IMR-90 (cell line): ENCODE measurements around the gene TP53I11. TPM values are rescaled to one million over a fixed set of nuclear protein-coding genes. Genes with fewer than 3 reads are reported as not detected.

ENCODE experiments used
- ATAC-seq: fragments of 200-7000 bp; cut with Tn5 transposase; 2 replicates; pipeline ENCODE4 v1.9.1; 2020; ENCODE audit warnings: low read depth, mild to moderate bottlenecking, moderate library complexity
- BruUV-seq: library from RNA; stranded (reverse); fragments of 400-500 nt; replicated peaks from 2 replicates; lab custom pipeline; 2021; lab: Mats Ljungman, UMichigan
- CTCF ChIA-PET: fragments of 300-600 bp; formaldehyde crosslinking; extraction: SDS; loops from one replicate; lab custom pipeline; 2021; ENCODE audit warnings: antibody characterized with exemption; lab: Yijun Ruan, JAX
- POLR2A ChIA-PET: fragments of 300-600 bp; sonication (Branson Sonifier 250); formaldehyde crosslinking; loops from one replicate; lab custom pipeline; 2022; ENCODE audit warnings: antibody characterized with exemption; ENCODE audit not compliant: unreplicated experiment; lab: Charles Lee
- DNase-seq: peaks from one replicate; pipeline ENCODE4 v3.0.0; 2013
- H2AFZ ChIP-seq: replicated peaks from 2 replicates; pipeline ENCODE3; 2013; ENCODE audit warnings: low read length, mild to moderate bottlenecking; ENCODE audit not compliant: poor library complexity
- H2AK5ac ChIP-seq: 2 replicates; pipeline ENCODE4 v1.6.1; 2013; ENCODE audit warnings: low read depth, low read length, inconsistent platforms
- H2AK9ac ChIP-seq: replicated peaks from 2 replicates; pipeline ENCODE3; 2013; ENCODE audit warnings: mild to moderate bottlenecking, low read depth, low read length, moderate library complexity; ENCODE audit not compliant: poor library complexity
- H2BK120ac ChIP-seq: 2 replicates; pipeline ENCODE4 v1.6.1; 2013; ENCODE audit warnings: low read depth, low read length, inconsistent platforms
- H2BK15ac ChIP-seq: 3 replicates; pipeline ENCODE4 v1.6.1; 2013; ENCODE audit warnings: low read depth, low read length, inconsistent platforms
- H2BK20ac ChIP-seq: 2 replicates; pipeline ENCODE4 v1.6.1; 2013; ENCODE audit warnings: low read depth, mild to moderate bottlenecking, inconsistent platforms, low read length, moderate library complexity
- H2BK5ac ChIP-seq: 2 replicates; pipeline ENCODE4 v1.6.1; 2013; ENCODE audit warnings: mild to moderate bottlenecking, low read depth, low read length, inconsistent platforms; ENCODE audit not compliant: poor library complexity, severe bottlenecking
- H3K14ac ChIP-seq: replicated peaks from 2 replicates; pipeline ENCODE4 v1.6.1; 2013; ENCODE audit warnings: low read depth, low read length, inconsistent platforms
- H3K18ac ChIP-seq: 2 replicates; pipeline ENCODE4 v1.6.1; 2013; ENCODE audit warnings: low read depth, low read length, control low read depth
- H3K23ac ChIP-seq: 2 replicates; pipeline ENCODE4 v1.6.1; 2013; ENCODE audit warnings: low read depth, low read length, inconsistent platforms
- H3K27ac ChIP-seq: 2 replicates; pipeline ENCODE4 v1.5.1; 2013; ENCODE audit warnings: mild to moderate bottlenecking, control low read depth, low read length; ENCODE audit not compliant: insufficient read depth
- H3K27me3 ChIP-seq: 2 replicates; pipeline ENCODE4 v1.6.1; 2013; ENCODE audit warnings: low read length; ENCODE audit not compliant: control insufficient read depth, insufficient read depth
- H3K36me3 ChIP-seq: 2 replicates; pipeline ENCODE4 v1.6.1; 2013; ENCODE audit warnings: low read length, mixed read lengths; ENCODE audit not compliant: control insufficient read depth, insufficient read depth
- H3K4ac ChIP-seq: 2 replicates; pipeline ENCODE4 v1.6.1; 2013; ENCODE audit warnings: low read depth, low read length, inconsistent platforms
- H3K4me1 ChIP-seq: 2 replicates; pipeline ENCODE4 v1.6.1; 2013; ENCODE audit warnings: low read length, mixed read lengths; ENCODE audit not compliant: control insufficient read depth, insufficient read depth
- H3K4me2 ChIP-seq: 2 replicates; pipeline ENCODE4 v1.6.1; 2013; ENCODE audit warnings: low read depth, mild to moderate bottlenecking, control low read depth, low read length, moderate library complexity
- H3K4me3 ChIP-seq: 2 replicates; pipeline ENCODE4 v1.5.1; 2013; ENCODE audit warnings: low read depth, mild to moderate bottlenecking, control low read depth, low read length, moderate library complexity; ENCODE audit not compliant: insufficient read depth
- H3K56ac ChIP-seq: 2 replicates; pipeline ENCODE4 v1.6.1; 2013; ENCODE audit warnings: low read length, inconsistent platforms; ENCODE audit not compliant: insufficient read depth; ENCODE audit errors: extremely low read depth
- H3K79me1 ChIP-seq, 2 experiments: 2 replicates each; pipeline ENCODE4 v1.6.1; 2013; ENCODE audit warnings: low read length in 2 of 2, inconsistent platforms in 1 of 2, low read depth in 1 of 2
- H3K9ac ChIP-seq: 2 replicates; pipeline ENCODE4 v1.6.1; 2013; ENCODE audit warnings: low read depth, low read length, control low read depth
- H3K9me1 ChIP-seq: 2 replicates; pipeline ENCODE4 v1.6.1; 2013; ENCODE audit warnings: low read length, inconsistent platforms; ENCODE audit not compliant: insufficient read depth
- H3K9me3 ChIP-seq: 2 replicates; pipeline ENCODE4 v1.6.1; 2013; ENCODE audit warnings: low read length; ENCODE audit not compliant: control insufficient read depth, insufficient read depth
- H4K20me1 ChIP-seq: 2 replicates; pipeline ENCODE4 v1.6.1; 2013; ENCODE audit warnings: low read length, inconsistent platforms; ENCODE audit not compliant: insufficient read depth
- H4K5ac ChIP-seq: 2 replicates; pipeline ENCODE4 v1.6.1; 2013; ENCODE audit warnings: mild to moderate bottlenecking, low read depth, low read length, control low read depth
- H4K8ac ChIP-seq, 2 experiments: 2 replicates each; pipeline ENCODE4 v1.6.1; 2013; ENCODE audit warnings: low read depth in 2 of 2, low read length in 2 of 2, control low read depth in 1 of 2, inconsistent platforms in 1 of 2
- H4K91ac ChIP-seq: 2 replicates; pipeline ENCODE4 v1.6.1; 2013; ENCODE audit warnings: low read depth, low read length, inconsistent platforms; ENCODE audit not compliant: insufficient read depth
- BHLHE40 ChIP-seq: fragments of 150-350 bp; IDR thresholded peaks from 2 replicates; pipeline ENCODE4 v1.6.1; 2016; ENCODE audit warnings: mild to moderate bottlenecking, low read depth, low read length
- FOS ChIP-seq: fragments of 150-350 bp; IDR thresholded peaks from 2 replicates; pipeline ENCODE4 v1.6.1; 2016; ENCODE audit warnings: low read depth, low read length
- MAFK ChIP-seq: IDR thresholded peaks from 2 replicates; pipeline ENCODE4 v1.6.1; 2012; ENCODE audit warnings: low read depth, low read length, improper control_type of control experiment
- MAZ ChIP-seq: IDR thresholded peaks from 2 replicates; pipeline ENCODE4 v1.6.1; 2012; ENCODE audit warnings: low read depth, mild to moderate bottlenecking, low read length, improper control_type of control experiment, moderate library complexity, borderline replicate concordance
- MXI1 ChIP-seq: IDR thresholded peaks from 2 replicates; pipeline ENCODE4 v1.6.1; 2012; ENCODE audit warnings: low read depth, mild to moderate bottlenecking, low read length, moderate library complexity, borderline replicate concordance
- NFE2L2 ChIP-seq: fragments of 150-350 bp; IDR thresholded peaks from 2 replicates; pipeline ENCODE4 v1.6.1; 2016; ENCODE audit warnings: low read depth, mild to moderate bottlenecking, low read length
- RAD21 ChIP-seq: IDR thresholded peaks from 2 replicates; pipeline ENCODE4 v1.6.1; 2012; ENCODE audit warnings: low read length, improper control_type of control experiment
- RFX5 ChIP-seq: IDR thresholded peaks from 2 replicates; pipeline ENCODE4 v1.8.0; 2012; ENCODE audit warnings: low read depth, mild to moderate bottlenecking, low read length, moderate library complexity
- SMC3 ChIP-seq: fragments of 150-350 bp; IDR thresholded peaks from 2 replicates; pipeline ENCODE4 v1.6.1; 2016; ENCODE audit warnings: low read depth, mild to moderate bottlenecking, antibody characterized with exemption, low read length, moderate library complexity
- WGBS, 2 experiments: methylation state at CpG; one replicate each; pipeline versions ENCODE4 v1.1.5 to v1.1.7; 2013; ENCODE audit warnings: missing lambda C conversion rate in 2 of 2; ENCODE audit not compliant: insufficient read length in 1 of 2; ENCODE audit errors: extremely low coverage in 2 of 2; 5-methylcytosine and 5-hydroxymethylcytosine counted together
- dilution Hi-C: fragments of 300-500 bp; cut with HindIII; formaldehyde crosslinking; loops from one replicate; pipeline ENCODE4 v1.14.3; 2018; ENCODE audit warnings: low sequenced_read_pairs; ENCODE audit not compliant: unreplicated experiment
- in situ Hi-C: fragments of 300-500 bp; cut with MboI; formaldehyde crosslinking; loops from 3 replicates; pipeline ENCODE4 v1.14.3; 2019; ENCODE audit warnings: low sequenced_read_pairs, inconsistent platforms, mixed read lengths
- intact Hi-C: fragments of 100-400 bp; cut with micrococcal nuclease; formaldehyde crosslinking; loops from 2 replicates; pipeline ENCODE4 v1.10.0; 2022
- polyA plus RNA-seq, 3 experiments: library from polyadenylated mRNA; depleted of rRNA; stranded (reverse); fragments of >200 nt; gene quantifications; 2 replicates each; pipeline ENCODE4 v1.2.3, GENCODE V29; 2012; ENCODE audit warnings: low replicate concordance in 1 of 3
- total RNA-seq: library from RNA; depleted of rRNA; stranded (reverse); fragments of >200 nt; gene quantifications from 2 replicates; pipeline ENCODE4 v1.2.3, GENCODE V29; 2012
- TF ChIP-seq, protein P1 (sequence below): fragments of 150-350 bp; IDR thresholded peaks from 2 replicates; pipeline ENCODE4 v1.6.1; 2017; ENCODE audit warnings: mild to moderate bottlenecking, antibody characterized with exemption, low read length, low read depth
- TF ChIP-seq, protein P2 (sequence below): conservative IDR thresholded peaks from 2 replicates; pipeline ENCODE4 v1.5.1; 2012; ENCODE audit warnings: mild to moderate bottlenecking, low read depth, low read length, improper control_type of control experiment

Gene TP53I11
- total and polyA plus RNA-seq, 2 of the 4 experiments (the other 2 are of a cell fraction), result 3.9 to 22.0 TPM

DNA sequence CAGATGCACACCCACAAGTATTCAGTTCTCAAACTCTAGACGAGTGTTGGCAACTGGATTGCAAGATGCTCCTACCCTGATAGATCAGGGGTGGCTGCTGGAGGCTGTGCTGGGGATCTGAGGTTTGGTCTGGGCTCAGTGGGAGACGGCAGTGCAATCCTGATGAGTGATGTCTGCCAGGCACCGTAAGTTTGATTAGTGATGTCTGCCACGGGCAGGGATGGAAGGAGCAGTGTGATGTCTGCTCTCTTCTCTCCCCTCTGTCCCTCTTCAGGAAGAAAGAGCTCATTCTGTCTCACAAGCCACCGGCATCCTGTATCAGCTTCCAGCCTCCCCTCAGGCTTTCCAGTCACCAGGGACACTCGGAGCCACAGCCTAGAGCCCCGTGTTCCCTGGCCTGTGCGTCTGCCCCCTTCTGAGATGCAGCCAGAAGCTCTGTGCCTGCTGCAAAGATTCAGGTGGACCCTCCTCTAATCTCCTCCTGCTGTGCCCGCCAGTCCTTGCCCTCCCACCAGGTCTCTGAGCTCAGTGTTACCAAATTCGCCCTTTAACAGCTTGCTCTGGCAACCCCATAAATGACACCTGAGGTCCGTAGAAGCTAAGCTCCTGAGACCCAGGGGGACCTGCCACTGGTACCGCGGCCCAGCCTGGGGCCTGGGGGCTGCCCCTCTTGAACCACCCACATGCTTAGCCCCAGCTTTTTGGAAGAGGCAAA, 19.9 kb downstream of the TP53I11 start:
- Histone ChIP-seq H3K4ac (no peak overlapping the region), H3K27ac (no peak overlapping the region), H3K79me1 (no peaks in the 10 kb centered on the region), H3K4me1 (no peaks in the 10 kb centered on the region), H3K18ac (no peak overlapping the region), H2BK15ac (no peak overlapping the region), H2AK9ac (no peak overlapping the region), H4K5ac (no peak overlapping the region), H3K4me3 (no peak overlapping the region), H3K9me3 (no peaks in the 10 kb centered on the region), H3K9ac (no peak overlapping the region), H2AK5ac (no peak overlapping the region), H3K56ac (no peak overlapping the region), H3K27me3 (no peaks in the 10 kb centered on the region), H2AFZ (no peak overlapping the region), H4K20me1 (0 out of 2 replicates have a peak, but pooled peaks cover 3% of the 10 kb centered on the region), H2BK120ac (no peak overlapping the region), H3K4me2 (no peak overlapping the region), H4K8ac (no peak overlapping the region), H3K36me3 (peaks cover 20% of the 10 kb centered on the region; the same call in 1 of the 2 replicates), H4K91ac (no peak overlapping the region), H2BK20ac (no peak overlapping the region), H2BK5ac (no peak overlapping the region), H3K14ac (no peak overlapping the region), H3K9me1 (no peaks in the 10 kb centered on the region), H3K23ac (no peak overlapping the region)
- no peak for DNase-seq
- intact Hi-C loops, result no loop called here
- TF ChIP-seq, protein P1, sequence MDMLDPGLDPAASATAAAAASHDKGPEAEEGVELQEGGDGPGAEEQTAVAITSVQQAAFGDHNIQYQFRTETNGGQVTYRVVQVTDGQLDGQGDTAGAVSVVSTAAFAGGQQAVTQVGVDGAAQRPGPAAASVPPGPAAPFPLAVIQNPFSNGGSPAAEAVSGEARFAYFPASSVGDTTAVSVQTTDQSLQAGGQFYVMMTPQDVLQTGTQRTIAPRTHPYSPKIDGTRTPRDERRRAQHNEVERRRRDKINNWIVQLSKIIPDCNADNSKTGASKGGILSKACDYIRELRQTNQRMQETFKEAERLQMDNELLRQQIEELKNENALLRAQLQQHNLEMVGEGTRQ, result no peak
- TF ChIP-seq RFX5 (no peak), NFE2L2 (no peak), RAD21 (no peak), MXI1 (no peak), MAZ (no peak), BHLHE40 (no peak), MAFK (no peak), SMC3 (no peak), FOS (no peak)
- TF ChIP-seq, protein P2, sequence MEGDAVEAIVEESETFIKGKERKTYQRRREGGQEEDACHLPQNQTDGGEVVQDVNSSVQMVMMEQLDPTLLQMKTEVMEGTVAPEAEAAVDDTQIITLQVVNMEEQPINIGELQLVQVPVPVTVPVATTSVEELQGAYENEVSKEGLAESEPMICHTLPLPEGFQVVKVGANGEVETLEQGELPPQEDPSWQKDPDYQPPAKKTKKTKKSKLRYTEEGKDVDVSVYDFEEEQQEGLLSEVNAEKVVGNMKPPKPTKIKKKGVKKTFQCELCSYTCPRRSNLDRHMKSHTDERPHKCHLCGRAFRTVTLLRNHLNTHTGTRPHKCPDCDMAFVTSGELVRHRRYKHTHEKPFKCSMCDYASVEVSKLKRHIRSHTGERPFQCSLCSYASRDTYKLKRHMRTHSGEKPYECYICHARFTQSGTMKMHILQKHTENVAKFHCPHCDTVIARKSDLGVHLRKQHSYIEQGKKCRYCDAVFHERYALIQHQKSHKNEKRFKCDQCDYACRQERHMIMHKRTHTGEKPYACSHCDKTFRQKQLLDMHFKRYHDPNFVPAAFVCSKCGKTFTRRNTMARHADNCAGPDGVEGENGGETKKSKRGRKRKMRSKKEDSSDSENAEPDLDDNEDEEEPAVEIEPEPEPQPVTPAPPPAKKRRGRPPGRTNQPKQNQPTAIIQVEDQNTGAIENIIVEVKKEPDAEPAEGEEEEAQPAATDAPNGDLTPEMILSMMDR, result no peak
- no peak for ATAC-seq
- WGBS, 2 experiments, result 75% methylated on average over 6 of the region's 13 CpGs; no CpG with 5 or more reads in 1 of the 2 experiments
- dilution Hi-C loops, result no loop called here
- in situ Hi-C loops, result loop anchor here (10.0 kb wide), 1 partner anchor 364 kb away; no protein-coding TSS in a partner anchor
- BruUV-seq, result TSS peak; percentile 48
- CTCF ChIA-PET, result interaction anchor here (0.9 to 1.7 kb wide), 3 partner anchors 172 to 174 kb away, joined by 4 to 10 read pairs (median 4); no protein-coding TSS in a partner anchor
- POLR2A ChIA-PET, result interaction anchor here (0.6 to 0.9 kb wide), 2 partner anchors 172 to 618 kb away, joined by 4 to 5 read pairs; no protein-coding TSS in a partner anchor
